ENCODE data around the gene FOXM1. TPM values are rescaled to one million over a fixed set of nuclear protein-coding genes. Genes with fewer than 3 reads are reported as not detected.

FOXM1 gene
- total and polyA plus RNA-seq, 10 of the 15 experiments (the other 5 are each of a cell fraction or from before 2014, with no cell fraction given): 15.1 to 63.2 (median 34.2) TPM

DNA sequence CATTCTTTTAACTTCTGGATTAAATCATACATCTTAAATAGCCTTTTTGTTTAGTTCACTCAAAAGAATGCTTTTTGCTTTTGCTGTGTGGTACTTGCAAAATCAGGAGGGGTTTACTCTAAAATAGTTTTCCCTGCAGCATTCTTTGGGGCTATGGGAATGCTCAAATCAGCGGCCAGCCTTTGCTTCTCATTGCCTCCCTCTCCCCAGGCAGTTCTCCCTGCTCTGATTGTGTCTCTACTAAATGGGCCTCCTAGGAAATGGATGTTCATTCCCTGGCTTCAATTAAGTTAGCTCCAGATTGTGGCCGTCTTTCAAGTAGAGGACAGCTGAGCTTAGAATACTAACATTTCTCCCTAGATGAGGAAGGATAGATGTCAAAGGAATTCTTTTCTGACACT lies 18.1 kb upstream of the FOXM1 start:
- SMC1A ChIA-PET (ENCODE audit: uncharacterized antibody, unreplicated experiment): interaction anchor here (1.0 kb wide), 1 partner anchor 17 kb away, joined by 6 read pairs; no protein-coding TSS in a partner anchor
- peaks cover 2% of the 10 kb centered on the region; the same call in 1 of the 2 replicates for H3K79me2 ChIP-seq (ENCODE audit: control insufficient read depth, insufficient read depth, low read length)
- TF ChIP-seq BACH1 (IDR thresholded peaks at IDR 0.05; ENCODE audit: borderline replicate concordance): no peak
- TF ChIP-seq, protein P1, sequence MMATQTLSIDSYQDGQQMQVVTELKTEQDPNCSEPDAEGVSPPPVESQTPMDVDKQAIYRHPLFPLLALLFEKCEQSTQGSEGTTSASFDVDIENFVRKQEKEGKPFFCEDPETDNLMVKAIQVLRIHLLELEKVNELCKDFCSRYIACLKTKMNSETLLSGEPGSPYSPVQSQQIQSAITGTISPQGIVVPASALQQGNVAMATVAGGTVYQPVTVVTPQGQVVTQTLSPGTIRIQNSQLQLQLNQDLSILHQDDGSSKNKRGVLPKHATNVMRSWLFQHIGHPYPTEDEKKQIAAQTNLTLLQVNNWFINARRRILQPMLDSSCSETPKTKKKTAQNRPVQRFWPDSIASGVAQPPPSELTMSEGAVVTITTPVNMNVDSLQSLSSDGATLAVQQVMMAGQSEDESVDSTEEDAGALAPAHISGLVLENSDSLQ (IDR thresholded peaks at IDR 0.05): no peak
- TF ChIP-seq IRF4 (IDR thresholded peaks at IDR 0.05; ENCODE audit: low read depth, low read length): no peak
- TF ChIP-seq MTA3 (IDR thresholded peaks at IDR 0.05; ENCODE audit: borderline replicate concordance, low read length): no peak
- TF ChIP-seq, protein P2, sequence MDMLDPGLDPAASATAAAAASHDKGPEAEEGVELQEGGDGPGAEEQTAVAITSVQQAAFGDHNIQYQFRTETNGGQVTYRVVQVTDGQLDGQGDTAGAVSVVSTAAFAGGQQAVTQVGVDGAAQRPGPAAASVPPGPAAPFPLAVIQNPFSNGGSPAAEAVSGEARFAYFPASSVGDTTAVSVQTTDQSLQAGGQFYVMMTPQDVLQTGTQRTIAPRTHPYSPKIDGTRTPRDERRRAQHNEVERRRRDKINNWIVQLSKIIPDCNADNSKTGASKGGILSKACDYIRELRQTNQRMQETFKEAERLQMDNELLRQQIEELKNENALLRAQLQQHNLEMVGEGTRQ (IDR thresholded peaks at IDR 0.05; ENCODE audit: borderline replicate concordance, low read depth, low read length): no peak
- no peak for TF ChIP-seq BCL11A (IDR thresholded peaks at IDR 0.05; ENCODE audit: low read depth, low read length)
- no peak for TF ChIP-seq MYB (IDR thresholded peaks at IDR 0.05; ENCODE audit: borderline replicate concordance, low read depth, low read length)
- TF ChIP-seq MYC (IDR thresholded peaks at IDR 0.05; ENCODE audit: insufficient read depth, insufficient read length, insufficient replicate concordance, low read length, severe bottlenecking): no peak
- TF ChIP-seq RAD21 (IDR thresholded peaks at IDR 0.05; ENCODE audit: insufficient read depth, low read depth, low read length): no peak
- TF ChIP-seq SMC3 (IDR thresholded peaks at IDR 0.05; ENCODE audit: borderline replicate concordance, low read length): no peak
- TF ChIP-seq CREB1 (IDR thresholded peaks at IDR 0.05; ENCODE audit: low read depth): no peak
- TF ChIP-seq, protein P3, sequence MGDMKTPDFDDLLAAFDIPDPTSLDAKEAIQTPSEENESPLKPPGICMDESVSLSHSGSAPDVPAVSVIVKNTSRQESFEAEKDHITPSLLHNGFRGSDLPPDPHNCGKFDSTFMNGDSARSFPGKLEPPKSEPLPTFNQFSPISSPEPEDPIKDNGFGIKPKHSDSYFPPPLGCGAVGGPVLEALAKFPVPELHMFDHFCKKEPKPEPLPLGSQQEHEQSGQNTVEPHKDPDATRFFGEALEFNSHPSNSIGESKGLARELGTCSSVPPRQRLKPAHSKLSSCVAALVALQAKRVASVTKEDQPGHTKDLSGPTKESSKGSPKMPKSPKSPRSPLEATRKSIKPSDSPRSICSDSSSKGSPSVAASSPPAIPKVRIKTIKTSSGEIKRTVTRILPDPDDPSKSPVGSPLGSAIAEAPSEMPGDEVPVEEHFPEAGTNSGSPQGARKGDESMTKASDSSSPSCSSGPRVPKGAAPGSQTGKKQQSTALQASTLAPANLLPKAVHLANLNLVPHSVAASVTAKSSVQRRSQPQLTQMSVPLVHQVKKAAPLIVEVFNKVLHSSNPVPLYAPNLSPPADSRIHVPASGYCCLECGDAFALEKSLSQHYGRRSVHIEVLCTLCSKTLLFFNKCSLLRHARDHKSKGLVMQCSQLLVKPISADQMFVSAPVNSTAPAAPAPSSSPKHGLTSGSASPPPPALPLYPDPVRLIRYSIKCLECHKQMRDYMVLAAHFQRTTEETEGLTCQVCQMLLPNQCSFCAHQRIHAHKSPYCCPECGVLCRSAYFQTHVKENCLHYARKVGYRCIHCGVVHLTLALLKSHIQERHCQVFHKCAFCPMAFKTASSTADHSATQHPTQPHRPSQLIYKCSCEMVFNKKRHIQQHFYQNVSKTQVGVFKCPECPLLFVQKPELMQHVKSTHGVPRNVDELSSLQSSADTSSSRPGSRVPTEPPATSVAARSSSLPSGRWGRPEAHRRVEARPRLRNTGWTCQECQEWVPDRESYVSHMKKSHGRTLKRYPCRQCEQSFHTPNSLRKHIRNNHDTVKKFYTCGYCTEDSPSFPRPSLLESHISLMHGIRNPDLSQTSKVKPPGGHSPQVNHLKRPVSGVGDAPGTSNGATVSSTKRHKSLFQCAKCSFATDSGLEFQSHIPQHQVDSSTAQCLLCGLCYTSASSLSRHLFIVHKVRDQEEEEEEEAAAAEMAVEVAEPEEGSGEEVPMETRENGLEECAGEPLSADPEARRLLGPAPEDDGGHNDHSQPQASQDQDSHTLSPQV (IDR thresholded peaks at IDR 0.05): no peak
- TF ChIP-seq MEF2A (IDR thresholded peaks at IDR 0.05; ENCODE audit: insufficient read depth, low read depth, low read length): no peak
- TF ChIP-seq, protein P4, sequence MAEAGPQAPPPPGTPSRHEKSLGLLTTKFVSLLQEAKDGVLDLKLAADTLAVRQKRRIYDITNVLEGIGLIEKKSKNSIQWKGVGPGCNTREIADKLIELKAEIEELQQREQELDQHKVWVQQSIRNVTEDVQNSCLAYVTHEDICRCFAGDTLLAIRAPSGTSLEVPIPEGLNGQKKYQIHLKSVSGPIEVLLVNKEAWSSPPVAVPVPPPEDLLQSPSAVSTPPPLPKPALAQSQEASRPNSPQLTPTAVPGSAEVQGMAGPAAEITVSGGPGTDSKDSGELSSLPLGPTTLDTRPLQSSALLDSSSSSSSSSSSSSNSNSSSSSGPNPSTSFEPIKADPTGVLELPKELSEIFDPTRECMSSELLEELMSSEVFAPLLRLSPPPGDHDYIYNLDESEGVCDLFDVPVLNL (IDR thresholded peaks at IDR 0.05; ENCODE audit: low read depth, low read length): no peak
- TF ChIP-seq, protein P5, sequence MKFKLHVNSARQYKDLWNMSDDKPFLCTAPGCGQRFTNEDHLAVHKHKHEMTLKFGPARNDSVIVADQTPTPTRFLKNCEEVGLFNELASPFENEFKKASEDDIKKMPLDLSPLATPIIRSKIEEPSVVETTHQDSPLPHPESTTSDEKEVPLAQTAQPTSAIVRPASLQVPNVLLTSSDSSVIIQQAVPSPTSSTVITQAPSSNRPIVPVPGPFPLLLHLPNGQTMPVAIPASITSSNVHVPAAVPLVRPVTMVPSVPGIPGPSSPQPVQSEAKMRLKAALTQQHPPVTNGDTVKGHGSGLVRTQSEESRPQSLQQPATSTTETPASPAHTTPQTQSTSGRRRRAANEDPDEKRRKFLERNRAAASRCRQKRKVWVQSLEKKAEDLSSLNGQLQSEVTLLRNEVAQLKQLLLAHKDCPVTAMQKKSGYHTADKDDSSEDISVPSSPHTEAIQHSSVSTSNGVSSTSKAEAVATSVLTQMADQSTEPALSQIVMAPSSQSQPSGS (IDR thresholded peaks at IDR 0.05; ENCODE audit: low read length): no peak
- TF ChIP-seq NR2C2 (IDR thresholded peaks at IDR 0.05; ENCODE audit: borderline replicate concordance, control insufficient read depth, insufficient read length, low read depth): no peak

More for the DNA sequence above, 18.1 kb upstream of the FOXM1 start:
- ChIA-PET RAD21 (ENCODE audit: unreplicated experiment) (no interaction called here), CTCF (interaction anchor here (0.7 kb wide), 1 partner anchor 26 kb away, joined by 3 read pairs; no protein-coding TSS in a partner anchor), POLR2A (interaction anchor here (0.6 kb wide), 2 partner anchors 10 to 859 kb away, joined by 3 to 5 read pairs; no protein-coding TSS in a partner anchor)
- no peak for DNase-seq (ENCODE audit: low read depth, low spot score)
- WGBS (ENCODE audit: insufficient coverage, insufficient replicate concordance, low lambda C conversion rate, missing lambda C conversion rate): 48% methylated on average over 2 of the region's 2 CpGs
- BruUV-seq (replicated peaks): no TSS peak
- H3K36me3 ChIP-seq (ENCODE audit: control insufficient read depth in 2 of 2, insufficient read depth in 2 of 2, low read length in 1 of 2): no peaks in the 10 kb centered on the region
- no peak overlapping the region for H3K9ac ChIP-seq (ENCODE audit: control insufficient read depth, insufficient read depth, low read length)
- intact Hi-C loops (cut with micrococcal nuclease; ENCODE audit: unreplicated experiment): no loop called here
- no peaks in the 10 kb centered on the region for H4K20me1 ChIP-seq (ENCODE audit: control insufficient read depth, insufficient read depth)
- H3K27ac ChIP-seq (ENCODE audit: control insufficient read depth, insufficient read depth): no peak overlapping the region
- ATAC-seq: no peak
- peaks cover 3% of the 10 kb centered on the region for H3K4me1 ChIP-seq (ENCODE audit: control insufficient read depth, insufficient read depth, low read length)
- no peak for FAIRE-seq
- H3K4me3 ChIP-seq: no peak overlapping the region
- no peak overlapping the region for H3K4me2 ChIP-seq (ENCODE audit: control insufficient read depth, insufficient read depth)
- no peak overlapping the region for H2AFZ ChIP-seq (ENCODE audit: control insufficient read depth, low read depth, low read length)
- H3K9me3 ChIP-seq (replicated peaks; ENCODE audit: control insufficient read depth, insufficient read depth, low read length): no peaks in the 10 kb centered on the region
- in situ Hi-C loops (cut with MboI): no loop called here
- no peaks in the 10 kb centered on the region for H3K27me3 ChIP-seq (replicated peaks in 1 of 2; ENCODE audit: control insufficient read depth in 2 of 2, insufficient read depth in 2 of 2, low read length in 1 of 2)

Measured in GM12878 (cell line).